Measurements from ENCODE around the gene KAT7.

DNA sequence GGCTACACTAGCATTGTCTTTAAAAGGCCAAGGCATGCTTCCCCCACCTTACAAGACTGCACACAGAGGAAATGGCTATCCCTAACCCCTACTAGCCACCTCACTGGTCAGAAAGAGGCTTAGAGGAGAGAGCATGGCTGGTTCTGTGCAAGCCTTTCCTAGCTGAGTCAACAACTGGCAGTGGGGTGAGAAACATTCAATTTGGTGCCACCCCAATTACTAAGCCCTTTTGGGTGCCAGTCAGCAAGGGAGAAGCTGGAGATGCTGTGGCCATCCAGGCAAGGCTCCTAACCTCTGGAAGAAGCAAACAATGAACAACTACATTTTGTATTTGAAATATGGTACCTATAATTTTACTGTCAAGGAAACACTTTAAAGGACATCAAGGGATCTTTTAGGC, 4.7 kb upstream of the KAT7 start:
- TF ChIP-seq, protein P1, sequence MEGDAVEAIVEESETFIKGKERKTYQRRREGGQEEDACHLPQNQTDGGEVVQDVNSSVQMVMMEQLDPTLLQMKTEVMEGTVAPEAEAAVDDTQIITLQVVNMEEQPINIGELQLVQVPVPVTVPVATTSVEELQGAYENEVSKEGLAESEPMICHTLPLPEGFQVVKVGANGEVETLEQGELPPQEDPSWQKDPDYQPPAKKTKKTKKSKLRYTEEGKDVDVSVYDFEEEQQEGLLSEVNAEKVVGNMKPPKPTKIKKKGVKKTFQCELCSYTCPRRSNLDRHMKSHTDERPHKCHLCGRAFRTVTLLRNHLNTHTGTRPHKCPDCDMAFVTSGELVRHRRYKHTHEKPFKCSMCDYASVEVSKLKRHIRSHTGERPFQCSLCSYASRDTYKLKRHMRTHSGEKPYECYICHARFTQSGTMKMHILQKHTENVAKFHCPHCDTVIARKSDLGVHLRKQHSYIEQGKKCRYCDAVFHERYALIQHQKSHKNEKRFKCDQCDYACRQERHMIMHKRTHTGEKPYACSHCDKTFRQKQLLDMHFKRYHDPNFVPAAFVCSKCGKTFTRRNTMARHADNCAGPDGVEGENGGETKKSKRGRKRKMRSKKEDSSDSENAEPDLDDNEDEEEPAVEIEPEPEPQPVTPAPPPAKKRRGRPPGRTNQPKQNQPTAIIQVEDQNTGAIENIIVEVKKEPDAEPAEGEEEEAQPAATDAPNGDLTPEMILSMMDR (IDR thresholded peaks at IDR 0.05), result no peak
- TF ChIP-seq POLR2A (IDR thresholded peaks at IDR 0.05), result no peak

Measured in heart left ventricle (tissue), 13 donors.